Endodermal cell (in vitro differentiated cells): ENCODE results near the gene MACROD2. TPM values are rescaled to one million over a fixed set of nuclear protein-coding genes. Genes with fewer than 3 reads are reported as not detected.

Experiments used
- DNase-seq: peaks from one replicate; pipeline ENCODE4 v3.0.0-alpha.2; 2017
- H3K27ac ChIP-seq: 2 replicates; pipeline ENCODE4 v1.5.1; 2013; ENCODE audit warnings: mild to moderate bottlenecking, low read depth, low read length, moderate library complexity
- H3K27me3 ChIP-seq: 2 replicates; pipeline ENCODE4 v1.6.1; 2013; ENCODE audit warnings: mild to moderate bottlenecking, low read length, moderate library complexity; ENCODE audit not compliant: insufficient read depth, control insufficient read depth, poor library complexity, severe bottlenecking
- H3K36me3 ChIP-seq: 2 replicates; pipeline ENCODE4 v1.7.0; 2013; ENCODE audit warnings: mild to moderate bottlenecking, low read length, moderate library complexity; ENCODE audit not compliant: control insufficient read depth, insufficient read depth
- H3K4me1 ChIP-seq: one replicate; pipeline ENCODE4 v1.7.0; 2013; ENCODE audit warnings: low read length; ENCODE audit not compliant: control insufficient read depth, insufficient read depth
- H3K4me3 ChIP-seq: 2 replicates; pipeline ENCODE4 v1.5.1; 2013; ENCODE audit warnings: mild to moderate bottlenecking, low read length, moderate library complexity
- H3K9ac ChIP-seq: 2 replicates; pipeline ENCODE4 v1.6.1; 2013; ENCODE audit warnings: mild to moderate bottlenecking, low read length, moderate library complexity; ENCODE audit not compliant: poor library complexity, severe bottlenecking; ENCODE audit errors: extremely low read depth
- H3K9me3 ChIP-seq: 2 replicates; pipeline ENCODE4 v1.6.1; 2013; ENCODE audit warnings: mild to moderate bottlenecking, low read length, moderate library complexity; ENCODE audit not compliant: control insufficient read depth
- H3K27ac Mint-ChIP-seq: 2 replicates; pipeline ENCODE4 v1.8.0; 2020; ENCODE audit warnings: mixed read lengths
- H3K27me3 Mint-ChIP-seq: 2 replicates; pipeline ENCODE4 v1.8.0; 2021; ENCODE audit warnings: mild to moderate bottlenecking, mixed read lengths; ENCODE audit not compliant: insufficient read depth
- H3K36me3 Mint-ChIP-seq: 2 replicates; pipeline ENCODE4 v1.8.0; 2020; ENCODE audit warnings: low read depth, mixed read lengths
- H3K4me1 Mint-ChIP-seq: 2 replicates; pipeline ENCODE4 v1.8.0; 2020; ENCODE audit warnings: mixed read lengths
- H3K4me3 Mint-ChIP-seq: 2 replicates; pipeline ENCODE4 v1.8.0; 2020; ENCODE audit warnings: mild to moderate bottlenecking, moderate library complexity, mixed read lengths
- H3K9me3 Mint-ChIP-seq: 2 replicates; pipeline ENCODE4 v1.8.0; 2020; ENCODE audit warnings: mild to moderate bottlenecking, mixed read lengths
- WGBS, 2 experiments: methylation state at CpG; one replicate each; pipeline versions ENCODE4 v1.1.5 to v1.1.7; 2013; ENCODE audit warnings: missing lambda C conversion rate in 2 of 2, mixed read lengths in 1 of 2; ENCODE audit not compliant: insufficient coverage in 1 of 2, insufficient read length in 1 of 2; 5-methylcytosine and 5-hydroxymethylcytosine counted together
- total RNA-seq, 2 donors: library from RNA; stranded (reverse); fragmentation: NEBNext Ultra II Directional in 1 of 2; extraction: Animal tissue kit (Norgen Biotek cat#: 25700) in 1 of 2; gene quantifications; 2 replicates in 1 of 2; 3 replicates in 1 of 2; pipeline ENCODE4 v1.2.1, GENCODE V29; 2021
- TF ChIP-seq, protein P1 (sequence below): fragments of 200-600 bp; sonication (generic); conservative IDR thresholded peaks from 2 replicates; pipeline ENCODE4 v1.5.0; 2021; ENCODE audit warnings: antibody characterized with exemption, mild to moderate bottlenecking

The MACROD2 gene
- total RNA-seq, 2 donors from 2014 or later: 2.3 to 4.8 TPM

DNA sequence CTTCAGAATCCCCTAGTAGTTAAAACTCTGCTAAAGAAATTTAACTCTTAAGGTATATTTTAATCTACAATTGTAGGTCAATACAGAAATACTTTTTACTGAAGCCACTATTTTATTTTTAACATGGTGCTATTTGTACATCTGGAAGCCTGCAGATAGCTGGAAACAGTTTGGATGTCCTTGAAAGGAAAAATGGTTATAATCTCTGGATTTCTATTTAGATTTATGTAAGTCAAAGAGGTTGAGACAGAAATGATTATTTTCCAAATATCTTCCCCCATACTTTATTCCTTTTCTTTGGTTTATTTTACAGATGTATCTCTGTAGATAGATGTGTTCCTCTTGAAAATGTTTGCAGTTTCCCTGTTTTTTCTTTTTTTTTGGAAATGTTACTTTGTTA lies 1575.7 kb downstream of the MACROD2 start:
- no peak overlapping the region for H3K4me3 Mint-ChIP-seq
- H3K4me1 Mint-ChIP-seq: peaks cover 14% of the 10 kb centered on the region
- Histone ChIP-seq H3K27ac (no peak overlapping the region), H3K27me3 (no peaks in the 10 kb centered on the region), H3K4me1 (peaks cover 8% of the 10 kb centered on the region), H3K36me3 (no peaks in the 10 kb centered on the region), H3K4me3 (no peak overlapping the region), H3K9ac (no peak overlapping the region), H3K9me3 (no peaks in the 10 kb centered on the region)
- H3K9me3 Mint-ChIP-seq: no peaks in the 10 kb centered on the region
- DNase-seq: no peak
- H3K36me3 Mint-ChIP-seq: no peaks in the 10 kb centered on the region
- TF ChIP-seq, protein P1, sequence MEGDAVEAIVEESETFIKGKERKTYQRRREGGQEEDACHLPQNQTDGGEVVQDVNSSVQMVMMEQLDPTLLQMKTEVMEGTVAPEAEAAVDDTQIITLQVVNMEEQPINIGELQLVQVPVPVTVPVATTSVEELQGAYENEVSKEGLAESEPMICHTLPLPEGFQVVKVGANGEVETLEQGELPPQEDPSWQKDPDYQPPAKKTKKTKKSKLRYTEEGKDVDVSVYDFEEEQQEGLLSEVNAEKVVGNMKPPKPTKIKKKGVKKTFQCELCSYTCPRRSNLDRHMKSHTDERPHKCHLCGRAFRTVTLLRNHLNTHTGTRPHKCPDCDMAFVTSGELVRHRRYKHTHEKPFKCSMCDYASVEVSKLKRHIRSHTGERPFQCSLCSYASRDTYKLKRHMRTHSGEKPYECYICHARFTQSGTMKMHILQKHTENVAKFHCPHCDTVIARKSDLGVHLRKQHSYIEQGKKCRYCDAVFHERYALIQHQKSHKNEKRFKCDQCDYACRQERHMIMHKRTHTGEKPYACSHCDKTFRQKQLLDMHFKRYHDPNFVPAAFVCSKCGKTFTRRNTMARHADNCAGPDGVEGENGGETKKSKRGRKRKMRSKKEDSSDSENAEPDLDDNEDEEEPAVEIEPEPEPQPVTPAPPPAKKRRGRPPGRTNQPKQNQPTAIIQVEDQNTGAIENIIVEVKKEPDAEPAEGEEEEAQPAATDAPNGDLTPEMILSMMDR: no peak
- H3K27me3 Mint-ChIP-seq: peaks cover 13% of the 10 kb centered on the region
- H3K27ac Mint-ChIP-seq: no peak overlapping the region

DNA sequence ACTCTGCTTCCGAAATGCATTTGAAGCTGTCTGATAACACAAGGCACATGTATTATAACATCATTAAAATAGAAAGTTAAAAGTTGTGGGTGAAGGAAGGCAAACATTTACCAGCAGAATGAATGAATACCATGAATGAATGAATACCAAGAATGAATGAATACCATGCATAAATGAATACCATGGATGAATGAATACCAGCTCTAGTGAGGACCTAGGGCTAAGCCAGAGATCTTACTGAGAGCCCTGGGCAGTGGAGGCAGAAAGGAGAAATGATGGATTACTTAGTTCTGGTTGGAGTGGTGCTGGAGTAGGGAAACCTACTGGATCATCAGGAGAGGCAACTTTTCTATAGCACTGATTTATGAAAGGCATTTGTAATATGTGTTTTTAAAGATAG lies 1579.9 kb downstream of the MACROD2 start:
- no peaks in the 10 kb centered on the region for H3K9me3 ChIP-seq
- Mint-ChIP-seq H3K9me3 (no peaks in the 10 kb centered on the region), H3K4me3 (no peak overlapping the region), H3K4me1 (peaks cover 21% of the 10 kb centered on the region), H3K27ac (no peak overlapping the region), H3K27me3 (peaks cover 18% of the 10 kb centered on the region), H3K36me3 (no peaks in the 10 kb centered on the region)
- no peak for DNase-seq
- no peaks in the 10 kb centered on the region for H3K36me3 ChIP-seq
- H3K4me3 ChIP-seq: no peak overlapping the region
- 100% methylated on average over 1 of the region's 1 CpG; no CpG with 5 or more reads in 1 of the 2 experiments for WGBS, 2 experiments
- TF ChIP-seq, protein P1: no peak
- H3K4me1 ChIP-seq: peaks cover 8% of the 10 kb centered on the region
- no peak overlapping the region for H3K27ac ChIP-seq
- H3K9ac ChIP-seq: no peak overlapping the region
- no peaks in the 10 kb centered on the region for H3K27me3 ChIP-seq

- Histone ChIP-seq H3K9me3 (no peaks in the 10 kb centered on the region), H3K9ac (no peak overlapping the region), H3K36me3 (no peaks in the 10 kb centered on the region), H3K27ac (no peak overlapping the region), H3K4me1 (peaks cover 8% of the 10 kb centered on the region), H3K27me3 (no peaks in the 10 kb centered on the region), H3K4me3 (no peak overlapping the region)
- no peak for DNase-seq
- Mint-ChIP-seq H3K4me3 (no peak overlapping the region), H3K36me3 (no peaks in the 10 kb centered on the region), H3K9me3 (no peaks in the 10 kb centered on the region), H3K27me3 (peaks cover 18% of the 10 kb centered on the region), H3K4me1 (peaks cover 31% of the 10 kb centered on the region), H3K27ac (no peak overlapping the region)
- TF ChIP-seq, protein P1: no peak
These were observed 1581.1 kb downstream of the MACROD2 start for GRCh38 chr20:15576411-15576810.
